ENCODE data around the gene ZNF75A. TPM values are rescaled to one million over a fixed set of nuclear protein-coding genes. Genes with fewer than 3 reads are reported as not detected.
A peak's percentile ranks its signal among the peaks of the same experiment; 100 is the strongest.

ZNF75A gene
- total and polyA plus RNA-seq, 2 of the 4 experiments (the other 2 are of a cell fraction), result 14.6 to 15.4 TPM

GRCh38 chr16:3264137-3265036, 40.9 kb upstream of the ZNF75A start:
- in situ Hi-C loops (cut with MboI; ENCODE audit: low sequenced_read_pairs) (no loop called here), intact Hi-C loops (cut with micrococcal nuclease) (loop anchor here (2.0 to 5.0 kb wide), 2 partner anchors 18 to 77 kb away; partner anchors contain the start of genes OR1F1 and ZNF263), dilution Hi-C loops (cut with HindIII; ENCODE audit: low sequenced_read_pairs, unreplicated experiment) (no loop called here)
- Histone ChIP-seq H2BK120ac (ENCODE audit: low read depth, low read length) (0 out of 2 replicates have a peak overlapping the region, but pooled peaks have one; percentile 16), H3K79me1 (ENCODE audit: low read depth in 1 of 2, low read length in 2 of 2) (peaks cover 0 to 5% of the 10 kb centered on the region in 2 experiments; a peak in 2 of 4 replicates), H3K56ac (ENCODE audit: extremely low read depth, insufficient read depth, low read length) (0 out of 2 replicates have a peak overlapping the region, but pooled peaks have one; percentile 41), H3K4me3 (ENCODE audit: insufficient read depth, low read depth, low read length) (peak overlapping the region; percentile 77), H3K36me3 (ENCODE audit: control insufficient read depth, insufficient read depth, low read length) (no peaks in the 10 kb centered on the region), H3K9ac (ENCODE audit: low read depth, low read length) (peak overlapping the region; percentile 65), H3K9me1 (ENCODE audit: insufficient read depth, low read length) (no peaks in the 10 kb centered on the region; the same call in 1 of the 2 replicates), H2AK9ac (replicated peaks; ENCODE audit: low read depth, low read length, poor library complexity) (peak overlapping the region; percentile 91), H4K5ac (ENCODE audit: low read depth, low read length) (peak overlapping the region; percentile 79), H3K4ac (ENCODE audit: low read depth, low read length) (peak overlapping the region; percentile 86), H2AK5ac (ENCODE audit: low read depth, low read length) (peak overlapping the region; percentile 25; the same call in 1 of the 2 replicates), H4K91ac (ENCODE audit: insufficient read depth, low read depth, low read length) (peak overlapping the region; percentile 10), H3K9me3 (ENCODE audit: control insufficient read depth, insufficient read depth, low read length) (no peaks in the 10 kb centered on the region), H2BK15ac (ENCODE audit: low read depth, low read length) (no peak overlapping the region), H2BK5ac (ENCODE audit: low read depth, low read length, poor library complexity, severe bottlenecking) (peak overlapping the region; percentile 57), H4K20me1 (ENCODE audit: insufficient read depth, low read length) (no peaks in the 10 kb centered on the region), H3K18ac (ENCODE audit: low read depth, low read length) (peak overlapping the region; percentile 10; the same call in 1 of the 2 replicates), H3K23ac (ENCODE audit: low read depth, low read length) (peak overlapping the region; percentile 53), H2BK20ac (ENCODE audit: low read depth, low read length) (no peak overlapping the region), H3K14ac (replicated peaks; ENCODE audit: low read depth, low read length) (peak overlapping the region; percentile 74), H3K27me3 (ENCODE audit: control insufficient read depth, insufficient read depth, low read length) (no peaks in the 10 kb centered on the region), H3K4me1 (ENCODE audit: control insufficient read depth, insufficient read depth, low read length) (0 out of 2 replicates have a peak, but pooled peaks cover 2% of the 10 kb centered on the region), H4K8ac (ENCODE audit: low read depth in 2 of 2, low read length in 2 of 2) (peak overlapping the region; percentile 64 to 94), H3K4me2 (ENCODE audit: low read depth, low read length) (peak overlapping the region; percentile 91), H2AFZ (replicated peaks; ENCODE audit: low read length, poor library complexity) (peak overlapping the region; percentile 97), H3K27ac (ENCODE audit: insufficient read depth, low read length) (peak overlapping the region; percentile 58)
- DNase-seq (peak; percentile 96), ATAC-seq (ENCODE audit: low read depth) (peak; percentile 98)
- POLR2A ChIA-PET (ENCODE audit: unreplicated experiment), result interaction anchor here (0.6 kb wide), 1 partner anchor 355 kb away, joined by 3 read pairs; no protein-coding TSS in a partner anchor
- 0% methylated on average over 33 of the region's 77 CpGs; no CpG with 5 or more reads in 1 of the 2 experiments for WGBS, 2 experiments (ENCODE audit: extremely low coverage in 2 of 2, insufficient read length in 1 of 2)
- CTCF ChIA-PET, result interaction anchor here (1.1 kb wide), 1 partner anchor 14 kb away, joined by 4 read pairs; no protein-coding TSS in a partner anchor
- BruUV-seq (replicated peaks), result no TSS peak
- TF ChIP-seq SMC3 (IDR thresholded peaks at IDR 0.05; ENCODE audit: low read depth, low read length) (peak; percentile 31), MXI1 (IDR thresholded peaks at IDR 0.05; ENCODE audit: borderline replicate concordance, low read depth, low read length) (peak; percentile 84), MAZ (IDR thresholded peaks at IDR 0.05; ENCODE audit: borderline replicate concordance, low read depth, low read length) (peak; percentile 66; the same call in 1 of the 2 replicates), MAFK (IDR thresholded peaks at IDR 0.05; ENCODE audit: low read depth, low read length) (no peak), BHLHE40 (IDR thresholded peaks at IDR 0.05; ENCODE audit: low read depth, low read length) (peak; percentile 78), RFX5 (IDR thresholded peaks at IDR 0.05; ENCODE audit: low read depth, low read length) (no peak), CEBPB (IDR thresholded peaks at IDR 0.05; ENCODE audit: low read depth, low read length) (no peak), USF2 (IDR thresholded peaks at IDR 0.05; ENCODE audit: low read depth, low read length) (peak; percentile 70), CHD1 (IDR thresholded peaks at IDR 0.05; ENCODE audit: low read depth, low read length) (no peak), RAD21 (IDR thresholded peaks at IDR 0.05; ENCODE audit: low read length) (peak; percentile 25; the same call in 1 of the 2 replicates), ELK1 (IDR thresholded peaks at IDR 0.05; ENCODE audit: borderline replicate concordance, low read depth, low read length) (no peak)
- TF ChIP-seq, protein P1, sequence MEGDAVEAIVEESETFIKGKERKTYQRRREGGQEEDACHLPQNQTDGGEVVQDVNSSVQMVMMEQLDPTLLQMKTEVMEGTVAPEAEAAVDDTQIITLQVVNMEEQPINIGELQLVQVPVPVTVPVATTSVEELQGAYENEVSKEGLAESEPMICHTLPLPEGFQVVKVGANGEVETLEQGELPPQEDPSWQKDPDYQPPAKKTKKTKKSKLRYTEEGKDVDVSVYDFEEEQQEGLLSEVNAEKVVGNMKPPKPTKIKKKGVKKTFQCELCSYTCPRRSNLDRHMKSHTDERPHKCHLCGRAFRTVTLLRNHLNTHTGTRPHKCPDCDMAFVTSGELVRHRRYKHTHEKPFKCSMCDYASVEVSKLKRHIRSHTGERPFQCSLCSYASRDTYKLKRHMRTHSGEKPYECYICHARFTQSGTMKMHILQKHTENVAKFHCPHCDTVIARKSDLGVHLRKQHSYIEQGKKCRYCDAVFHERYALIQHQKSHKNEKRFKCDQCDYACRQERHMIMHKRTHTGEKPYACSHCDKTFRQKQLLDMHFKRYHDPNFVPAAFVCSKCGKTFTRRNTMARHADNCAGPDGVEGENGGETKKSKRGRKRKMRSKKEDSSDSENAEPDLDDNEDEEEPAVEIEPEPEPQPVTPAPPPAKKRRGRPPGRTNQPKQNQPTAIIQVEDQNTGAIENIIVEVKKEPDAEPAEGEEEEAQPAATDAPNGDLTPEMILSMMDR (conservative IDR thresholded peaks at IDR 0.05; ENCODE audit: low read depth, low read length), result peak; percentile 35

All from IMR-90 (cell line).